ENCODE results near the gene INTS13.
"Not testable (repeated sequence)": the region's sequence is repeated elsewhere in the genome, so short reads cannot be mapped to it uniquely, and the experiment has no call there.

INTS13 gene

DNA sequence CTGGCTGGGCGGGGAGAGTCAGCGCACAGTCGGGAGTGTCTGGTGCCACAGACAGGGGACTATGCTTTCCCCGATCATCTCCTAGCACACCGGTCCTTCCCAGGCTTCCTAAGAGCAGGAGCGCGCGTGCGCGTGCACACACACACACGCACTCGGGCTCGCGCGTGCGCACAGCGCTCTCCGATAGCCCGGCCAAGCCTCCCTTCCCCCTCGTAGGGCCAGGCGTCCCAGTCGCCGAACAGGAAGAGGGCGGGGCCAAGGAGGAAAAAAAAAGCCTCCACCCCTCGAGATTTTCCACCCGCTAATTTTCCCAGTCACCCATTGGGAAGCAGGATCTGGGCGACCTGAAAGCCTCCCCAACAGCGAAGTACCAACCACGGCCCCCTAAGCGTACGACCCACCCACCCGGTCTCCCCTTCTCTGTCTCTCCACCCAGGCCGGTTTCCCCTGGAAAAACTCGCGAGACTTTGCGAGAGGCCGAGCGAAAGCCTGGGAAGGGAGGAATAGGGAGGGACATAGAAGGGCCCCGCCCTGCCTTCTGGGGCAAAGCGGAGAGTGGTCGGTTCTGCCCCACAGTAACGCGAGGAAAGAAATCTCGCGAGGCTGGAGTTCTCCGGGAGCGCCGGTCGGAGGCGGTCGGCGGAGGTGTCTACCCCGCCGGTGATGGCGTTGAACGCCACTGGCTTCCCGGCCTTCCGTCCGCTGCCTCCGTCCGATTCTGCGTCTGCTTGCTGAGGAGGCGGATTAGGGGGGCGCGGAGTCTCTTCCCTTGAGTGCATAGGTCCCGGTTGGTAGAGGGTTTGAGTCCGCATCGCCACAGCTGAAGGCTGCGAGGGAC lies at the start of gene INTS13, which contains the start of gene FGFR1OP2:
Gene INTS13 (minus strand): TSS at position 119 of the 838 bp plus-strand sequence. CDS start 1,178 bp downstream, outside the sequence.
Gene FGFR1OP2 (plus strand): TSS at position 608 of the 838 bp plus-strand sequence. CDS start 15,689 bp downstream, outside the sequence.
- Histone ChIP-seq H3K9me3 (ENCODE audit: control insufficient read depth, low read depth, low read length) (no peaks in the 10 kb centered on the region), H3K27me3 (ENCODE audit: control insufficient read depth, insufficient read depth, low read length) (no peaks in the 10 kb centered on the region), H3K27ac (ENCODE audit: low read length) (peak within 1 kb of the TSS; percentile 77), H3K4me1 (ENCODE audit: control insufficient read depth, low read depth, low read length) (no peaks in the 10 kb centered on the region), H3K9ac (ENCODE audit: low read length) (peak within 1 kb of the TSS; percentile 84), H3K36me3 (ENCODE audit: control insufficient read depth, low read depth, low read length) (peaks cover 2% of the 10 kb centered on the region), H3K4me3 (ENCODE audit: low read length) (peak within 1 kb of the TSS; percentile 100)

- Histone ChIP-seq H3K4me3 (ENCODE audit: low read length) (no peak overlapping the region), H3K36me3 (ENCODE audit: control insufficient read depth, low read depth, low read length) (peaks cover 6% of the 10 kb centered on the region), H3K9me3 (ENCODE audit: control insufficient read depth, low read depth, low read length) (no peaks in the 10 kb centered on the region), H3K27ac (ENCODE audit: low read length) (no peak overlapping the region), H3K27me3 (ENCODE audit: control insufficient read depth, insufficient read depth, low read length) (no peaks in the 10 kb centered on the region), H3K4me1 (ENCODE audit: control insufficient read depth, low read depth, low read length) (no peaks in the 10 kb centered on the region), H3K9ac (ENCODE audit: low read length) (no peak overlapping the region)
Observed at GRCh38 chr12:26982866-26983265, 45.1 kb upstream of the INTS13 start.

DNA sequence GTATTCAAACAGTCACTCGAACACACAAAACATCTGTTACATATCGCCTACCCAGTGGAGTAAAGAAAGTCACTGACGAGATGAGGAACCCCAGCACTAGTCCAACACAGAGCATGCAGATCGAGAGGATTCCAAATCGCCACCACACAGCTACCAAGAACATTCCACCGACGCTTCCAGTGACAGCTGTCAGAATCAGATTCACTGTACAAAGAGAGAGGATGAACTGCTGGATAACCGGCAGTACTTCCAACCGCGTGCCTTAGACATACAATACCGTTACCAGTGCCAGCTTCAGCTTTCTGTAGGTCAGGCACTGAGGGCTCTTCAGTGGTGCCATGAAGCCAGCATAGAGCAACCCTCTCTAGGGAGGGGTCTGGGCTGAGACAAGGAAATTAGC lies 42.0 kb upstream of the INTS13 start:
- no peak overlapping the region for H3K4me3 ChIP-seq (ENCODE audit: low read length)
- H3K9me3 ChIP-seq (ENCODE audit: control insufficient read depth, low read depth, low read length), result no peaks in the 10 kb centered on the region
- no peak overlapping the region for H3K27ac ChIP-seq (ENCODE audit: low read length)
- H3K27me3 ChIP-seq (ENCODE audit: control insufficient read depth, insufficient read depth, low read length), result no peaks in the 10 kb centered on the region
- peaks cover 17% of the 10 kb centered on the region for H3K36me3 ChIP-seq (ENCODE audit: control insufficient read depth, low read depth, low read length)
- no peaks in the 10 kb centered on the region for H3K4me1 ChIP-seq (ENCODE audit: control insufficient read depth, low read depth, low read length)
- H3K9ac ChIP-seq (ENCODE audit: low read length), result no peak overlapping the region

DNA sequence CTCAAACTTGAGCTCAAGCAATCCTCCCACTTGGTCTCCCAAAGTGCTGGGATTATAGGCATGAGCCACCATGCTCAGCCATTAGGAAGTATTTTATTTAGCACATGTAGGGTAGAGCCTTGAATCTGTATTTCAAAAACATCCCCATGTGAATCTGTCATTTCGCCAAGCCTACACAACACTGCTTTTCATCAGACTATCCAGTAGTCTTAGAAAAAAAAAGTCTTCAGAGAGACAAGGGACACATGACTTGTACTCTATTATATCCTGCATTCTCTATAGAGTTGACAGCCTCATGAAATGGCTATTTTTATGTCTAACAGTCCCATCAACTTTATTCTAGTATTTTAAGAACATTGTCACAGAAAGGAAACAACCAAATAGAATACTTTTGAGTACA lies 41.0 kb upstream of the INTS13 start:
- Histone ChIP-seq H3K27ac (ENCODE audit: low read length) (no peak overlapping the region), H3K27me3 (ENCODE audit: control insufficient read depth, insufficient read depth, low read length) (no peaks in the 10 kb centered on the region), H3K4me1 (ENCODE audit: control insufficient read depth, low read depth, low read length) (no peaks in the 10 kb centered on the region), H3K9ac (ENCODE audit: low read length) (no peak overlapping the region), H3K9me3 (ENCODE audit: control insufficient read depth, low read depth, low read length) (no peaks in the 10 kb centered on the region), H3K4me3 (ENCODE audit: low read length) (no peak overlapping the region), H3K36me3 (ENCODE audit: control insufficient read depth, low read depth, low read length) (peaks cover 19% of the 10 kb centered on the region)

DNA sequence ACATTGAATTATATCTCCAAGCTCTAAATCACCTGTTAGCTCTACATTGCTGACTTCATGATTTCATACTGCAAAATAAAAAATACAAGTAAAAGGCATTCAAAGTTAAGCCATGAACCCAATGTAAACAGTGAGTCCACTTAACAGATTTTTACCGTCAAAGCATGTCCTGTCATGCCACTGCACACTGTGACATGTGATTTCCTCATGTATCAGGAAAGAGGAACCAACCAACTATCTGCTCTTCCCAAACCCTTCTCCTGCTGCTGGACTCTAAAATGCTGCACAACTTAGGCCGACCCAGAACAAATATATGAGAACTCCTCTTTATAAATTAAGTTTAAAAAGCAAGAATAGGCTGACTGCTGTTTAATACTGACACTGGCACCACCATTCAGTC lies 38.9 kb upstream of the INTS13 start:
- H3K27ac ChIP-seq (ENCODE audit: low read length), result no peak overlapping the region
- H3K27me3 ChIP-seq (ENCODE audit: control insufficient read depth, insufficient read depth, low read length), result no peaks in the 10 kb centered on the region
- no peaks in the 10 kb centered on the region for H3K4me1 ChIP-seq (ENCODE audit: control insufficient read depth, low read depth, low read length)
- H3K9ac ChIP-seq (ENCODE audit: low read length), result no peak overlapping the region
- H3K36me3 ChIP-seq (ENCODE audit: control insufficient read depth, low read depth, low read length), result peaks cover 22% of the 10 kb centered on the region
- no peak overlapping the region for H3K4me3 ChIP-seq (ENCODE audit: low read length)
- no peaks in the 10 kb centered on the region for H3K9me3 ChIP-seq (ENCODE audit: control insufficient read depth, low read depth, low read length)

DNA sequence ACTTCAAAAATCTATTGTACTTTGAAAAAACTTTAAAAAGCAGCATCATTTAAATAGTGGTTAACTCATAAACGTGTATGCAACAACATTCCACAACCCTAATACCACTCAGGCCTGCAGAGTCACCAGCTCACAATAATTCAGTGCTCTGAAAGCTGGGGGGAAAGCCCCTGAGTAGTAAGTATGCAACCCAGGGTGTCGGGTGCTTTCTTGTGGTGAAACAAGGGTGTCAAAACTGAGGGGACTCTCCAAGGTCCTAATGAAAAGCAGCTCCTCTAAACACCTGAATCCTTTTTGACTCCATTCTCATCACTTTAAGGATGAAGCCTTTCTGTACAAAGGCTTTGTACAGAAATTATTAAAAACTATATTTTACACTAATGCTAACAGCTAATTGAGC lies 34.2 kb upstream of the INTS13 start:
- Histone ChIP-seq H3K27ac (ENCODE audit: low read length) (no peak overlapping the region), H3K9ac (ENCODE audit: low read length) (no peak overlapping the region), H3K9me3 (ENCODE audit: control insufficient read depth, low read depth, low read length) (no peaks in the 10 kb centered on the region), H3K4me3 (ENCODE audit: low read length) (no peak overlapping the region), H3K4me1 (ENCODE audit: control insufficient read depth, low read depth, low read length) (no peaks in the 10 kb centered on the region), H3K27me3 (ENCODE audit: control insufficient read depth, insufficient read depth, low read length) (no peaks in the 10 kb centered on the region), H3K36me3 (ENCODE audit: control insufficient read depth, low read depth, low read length) (peaks cover 15% of the 10 kb centered on the region)

GRCh38 chr12:26970136-26970535 lies 32.4 kb upstream of the INTS13 start:
- Histone ChIP-seq H3K27ac (ENCODE audit: low read length) (no peak overlapping the region), H3K4me3 (ENCODE audit: low read length) (no peak overlapping the region), H3K9me3 (ENCODE audit: control insufficient read depth, low read depth, low read length) (no peaks in the 10 kb centered on the region), H3K27me3 (ENCODE audit: control insufficient read depth, insufficient read depth, low read length) (no peaks in the 10 kb centered on the region), H3K36me3 (ENCODE audit: control insufficient read depth, low read depth, low read length) (peaks cover 7% of the 10 kb centered on the region), H3K4me1 (ENCODE audit: control insufficient read depth, low read depth, low read length) (no peaks in the 10 kb centered on the region), H3K9ac (ENCODE audit: low read length) (no peak overlapping the region)

- no peaks in the 10 kb centered on the region for H3K27me3 ChIP-seq (ENCODE audit: control insufficient read depth, insufficient read depth, low read length)
- H3K36me3 ChIP-seq (ENCODE audit: control insufficient read depth, low read depth, low read length), result peaks cover 17% of the 10 kb centered on the region
- H3K4me3 ChIP-seq (ENCODE audit: low read length), result no peak overlapping the region
- no peak overlapping the region for H3K9ac ChIP-seq (ENCODE audit: low read length)
- H3K9me3 ChIP-seq (ENCODE audit: control insufficient read depth, low read depth, low read length), result no peaks in the 10 kb centered on the region
- H3K4me1 ChIP-seq (ENCODE audit: control insufficient read depth, low read depth, low read length), result no peaks in the 10 kb centered on the region
- H3K27ac ChIP-seq (ENCODE audit: low read length), result no peak overlapping the region
Observed at GRCh38 chr12:26966842-26967241, 29.1 kb upstream of the INTS13 start.

DNA sequence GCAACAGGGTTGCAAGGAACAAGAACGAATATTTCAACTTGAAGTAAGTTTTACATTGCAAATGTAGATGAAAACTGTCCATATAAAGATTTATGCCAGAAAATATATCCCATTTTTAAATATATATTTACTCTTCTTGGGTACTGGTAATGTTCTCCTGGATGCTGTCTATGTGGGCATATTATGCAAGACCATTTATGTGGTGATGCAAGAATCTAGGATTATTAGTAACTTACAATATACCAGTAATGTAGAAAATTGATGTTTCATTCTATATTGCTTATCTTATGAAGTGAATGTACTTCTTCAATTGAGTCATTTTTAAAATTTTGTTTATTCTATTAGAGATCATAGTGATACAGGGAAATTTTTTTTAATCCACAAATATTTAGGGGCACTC lies 25.6 kb upstream of the INTS13 start:
- Histone ChIP-seq H3K9me3 (ENCODE audit: control insufficient read depth, low read depth, low read length) (no peaks in the 10 kb centered on the region), H3K4me3 (ENCODE audit: low read length) (no peak overlapping the region), H3K36me3 (ENCODE audit: control insufficient read depth, low read depth, low read length) (peaks cover 20% of the 10 kb centered on the region), H3K9ac (ENCODE audit: low read length) (no peak overlapping the region), H3K27ac (ENCODE audit: low read length) (no peak overlapping the region), H3K27me3 (ENCODE audit: control insufficient read depth, insufficient read depth, low read length) (no peaks in the 10 kb centered on the region), H3K4me1 (ENCODE audit: control insufficient read depth, low read depth, low read length) (no peaks in the 10 kb centered on the region)

- Histone ChIP-seq H3K9me3 (ENCODE audit: control insufficient read depth, low read depth, low read length) (no peaks in the 10 kb centered on the region), H3K4me3 (ENCODE audit: low read length) (no peak overlapping the region), H3K36me3 (ENCODE audit: control insufficient read depth, low read depth, low read length) (peaks cover 33% of the 10 kb centered on the region), H3K27me3 (ENCODE audit: control insufficient read depth, insufficient read depth, low read length) (no peaks in the 10 kb centered on the region), H3K27ac (ENCODE audit: low read length) (no peak overlapping the region), H3K9ac (ENCODE audit: low read length) (no peak overlapping the region), H3K4me1 (ENCODE audit: control insufficient read depth, low read depth, low read length) (no peaks in the 10 kb centered on the region)
Observed at GRCh38 chr12:26961803-26962202, 24.0 kb upstream of the INTS13 start.

DNA sequence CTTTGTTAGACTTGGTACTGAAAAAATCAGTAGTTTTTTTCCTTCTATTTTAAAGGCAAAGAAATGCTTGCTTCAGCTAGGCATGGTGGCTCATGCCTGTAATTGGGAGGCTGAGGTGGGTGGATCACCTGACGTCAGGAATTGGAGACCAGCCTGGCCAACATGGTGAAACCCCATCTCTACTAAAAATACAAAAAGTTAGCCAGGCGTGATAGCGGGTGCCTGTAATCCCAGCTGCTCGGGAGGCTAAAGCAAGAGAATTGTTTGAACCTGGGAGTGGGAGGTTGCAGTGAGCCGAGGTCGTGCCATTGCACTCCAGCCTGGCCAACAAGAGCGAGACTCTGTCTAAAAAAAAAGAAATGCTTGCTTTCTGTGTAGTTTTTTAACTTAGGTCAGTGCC lies 23.6 kb upstream of the INTS13 start:
- not testable (repeated sequence) for H3K27ac ChIP-seq (ENCODE audit: low read length); H3K9me3 ChIP-seq (ENCODE audit: control insufficient read depth, low read depth, low read length); H3K27me3 ChIP-seq (ENCODE audit: control insufficient read depth, insufficient read depth, low read length); H3K4me1 ChIP-seq (ENCODE audit: control insufficient read depth, low read depth, low read length); H3K9ac ChIP-seq (ENCODE audit: low read length); H3K4me3 ChIP-seq (ENCODE audit: low read length)
- peaks cover 37% of the 10 kb centered on the region for H3K36me3 ChIP-seq (ENCODE audit: control insufficient read depth, low read depth, low read length)

DNA sequence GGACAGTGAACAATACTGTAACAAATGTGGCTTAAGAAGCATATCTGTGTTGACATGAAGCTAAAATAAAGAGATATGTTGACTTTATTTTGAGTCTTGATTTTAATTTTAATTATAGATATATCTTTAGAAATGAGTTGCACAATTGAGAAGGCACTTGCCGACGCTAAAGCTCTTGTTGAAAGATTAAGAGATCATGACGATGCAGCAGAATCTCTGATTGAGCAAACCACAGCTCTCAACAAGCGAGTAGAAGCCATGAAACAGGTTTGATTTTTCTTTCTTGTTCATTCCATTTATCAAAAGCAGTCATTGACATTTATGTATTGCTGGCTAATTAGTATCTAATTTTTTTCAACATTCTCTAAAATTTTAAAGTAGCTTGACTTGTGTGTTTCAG lies 16.2 kb upstream of the INTS13 start:
- no peaks in the 10 kb centered on the region for H3K27me3 ChIP-seq (ENCODE audit: control insufficient read depth, insufficient read depth, low read length)
- H3K4me1 ChIP-seq (ENCODE audit: control insufficient read depth, low read depth, low read length), result no peaks in the 10 kb centered on the region
- H3K9ac ChIP-seq (ENCODE audit: low read length), result no peak overlapping the region
- no peaks in the 10 kb centered on the region for H3K9me3 ChIP-seq (ENCODE audit: control insufficient read depth, low read depth, low read length)
- H3K27ac ChIP-seq (ENCODE audit: low read length), result no peak overlapping the region
- no peak overlapping the region for H3K4me3 ChIP-seq (ENCODE audit: low read length)
- H3K36me3 ChIP-seq (ENCODE audit: control insufficient read depth, low read depth, low read length), result peaks cover 16% of the 10 kb centered on the region

Data from iPS-18a (cell line).